Esophagus squamous epithelium (tissue), 4 donors: ENCODE results near the gene LRRIQ1.

Source experiments
- CTCF ChIP-seq, 6 experiments: fragments of 450-650 bp in 4 of 6; fragments of 200-600 bp in 2 of 6; sonication (generic) in 2 of 6; IDR thresholded peaks; one replicate each; pipeline ENCODE4 v1.5.1; 2016 to 2019; ENCODE audit warnings: antibody characterized with exemption in 6 of 6, mild to moderate bottlenecking in 4 of 6, moderate library complexity in 4 of 6
- POLR2A ChIP-seq, 4 donors: fragments of 450-650 bp; IDR thresholded peaks; one replicate each; pipeline ENCODE4 v1.6.1; 2017; ENCODE audit warnings: antibody characterized with exemption in 4 of 4, mild to moderate bottlenecking in 4 of 4, moderate library complexity in 3 of 4

GRCh38 chr12:85092814-85093370, 56.7 kb downstream of the LRRIQ1 start:
- no peak for TF ChIP-seq CTCF (IDR thresholded peaks at IDR 0.05)
- TF ChIP-seq POLR2A (IDR thresholded peaks at IDR 0.05) = no peak
